AG04450 (cell line): ENCODE data around the gene GPR149. TPM values are rescaled to one million over a fixed set of nuclear protein-coding genes. Genes with fewer than 3 reads are reported as not detected.

Source experiments
- CTCF ChIA-PET: fragments of 300-600, 350-600 bp; formaldehyde crosslinking; extraction: SDS; loops from one replicate; lab custom pipeline; 2022; ENCODE audit warnings: antibody characterized with exemption, inconsistent platforms; lab: Charles Lee
- POLR2A ChIA-PET: fragments of 350-600 bp; formaldehyde crosslinking; extraction: SDS; loops from one replicate; lab custom pipeline; 2021; ENCODE audit warnings: antibody characterized with exemption, inconsistent platforms; lab: Yijun Ruan, JAX
- DNase-seq: peaks from one replicate; pipeline ENCODE4 v3.0.0-alpha.2; 2011; ENCODE audit warnings: low read depth, low spot score
- H3K27ac ChIP-seq: one replicate; pipeline ENCODE4 v1.5.1; 2012; ENCODE audit warnings: low read depth, low read length, control low read depth
- H3K27me3 ChIP-seq: one replicate; pipeline ENCODE4 v1.6.0; 2012; ENCODE audit warnings: low read length; ENCODE audit not compliant: control insufficient read depth, insufficient read depth
- H3K4me3 ChIP-seq: 2 replicates; pipeline ENCODE4 v1.5.1; 2011; ENCODE audit warnings: mild to moderate bottlenecking, low read depth, low read length, control low read depth
- H3K9me3 ChIP-seq: 2 replicates; pipeline ENCODE4 v1.5.1; 2012; ENCODE audit warnings: low read length; ENCODE audit not compliant: control insufficient read depth, insufficient read depth
- polyA plus RNA-seq: library from polyadenylated mRNA; depleted of rRNA; stranded (reverse); fragments of >200 nt; gene quantifications from 2 replicates; pipeline ENCODE4 v1.2.3, GENCODE V29; 2011
- TF ChIP-seq, protein P1 (sequence below): IDR thresholded peaks from 2 replicates; pipeline ENCODE4 v1.5.1; 2011; ENCODE audit warnings: low read depth, low read length, control low read depth, inconsistent platforms

The GPR149 gene
- polyA plus RNA-seq, 1 experiment = not detected

DNA sequence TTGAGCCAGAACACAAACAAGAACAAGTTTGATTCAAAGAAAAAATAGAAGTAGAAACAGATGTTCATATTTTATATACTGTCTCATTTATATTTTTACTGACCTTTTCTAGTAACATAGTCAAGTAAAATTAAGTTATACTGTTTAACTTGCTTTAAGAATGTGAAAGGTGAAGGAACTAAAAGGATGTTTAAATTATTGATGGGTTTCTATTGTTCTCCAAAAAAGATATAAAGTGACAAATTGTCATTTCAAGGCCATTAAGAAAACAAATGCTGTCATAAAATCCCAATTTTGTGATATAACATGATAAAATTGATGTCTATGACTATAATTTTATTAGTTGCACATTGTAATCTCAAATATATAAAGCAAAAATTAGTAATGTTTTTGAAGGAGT, 7.3 kb downstream of the GPR149 start:
- peaks cover 4% of the 10 kb centered on the region for H3K27me3 ChIP-seq
- H3K27ac ChIP-seq = no peak overlapping the region
- ChIA-PET CTCF (no interaction called here), POLR2A (no interaction called here)
- no peaks in the 10 kb centered on the region for H3K9me3 ChIP-seq
- TF ChIP-seq, protein P1, sequence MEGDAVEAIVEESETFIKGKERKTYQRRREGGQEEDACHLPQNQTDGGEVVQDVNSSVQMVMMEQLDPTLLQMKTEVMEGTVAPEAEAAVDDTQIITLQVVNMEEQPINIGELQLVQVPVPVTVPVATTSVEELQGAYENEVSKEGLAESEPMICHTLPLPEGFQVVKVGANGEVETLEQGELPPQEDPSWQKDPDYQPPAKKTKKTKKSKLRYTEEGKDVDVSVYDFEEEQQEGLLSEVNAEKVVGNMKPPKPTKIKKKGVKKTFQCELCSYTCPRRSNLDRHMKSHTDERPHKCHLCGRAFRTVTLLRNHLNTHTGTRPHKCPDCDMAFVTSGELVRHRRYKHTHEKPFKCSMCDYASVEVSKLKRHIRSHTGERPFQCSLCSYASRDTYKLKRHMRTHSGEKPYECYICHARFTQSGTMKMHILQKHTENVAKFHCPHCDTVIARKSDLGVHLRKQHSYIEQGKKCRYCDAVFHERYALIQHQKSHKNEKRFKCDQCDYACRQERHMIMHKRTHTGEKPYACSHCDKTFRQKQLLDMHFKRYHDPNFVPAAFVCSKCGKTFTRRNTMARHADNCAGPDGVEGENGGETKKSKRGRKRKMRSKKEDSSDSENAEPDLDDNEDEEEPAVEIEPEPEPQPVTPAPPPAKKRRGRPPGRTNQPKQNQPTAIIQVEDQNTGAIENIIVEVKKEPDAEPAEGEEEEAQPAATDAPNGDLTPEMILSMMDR = no peak
- H3K4me3 ChIP-seq = no peak overlapping the region
- no peak for DNase-seq

DNA sequence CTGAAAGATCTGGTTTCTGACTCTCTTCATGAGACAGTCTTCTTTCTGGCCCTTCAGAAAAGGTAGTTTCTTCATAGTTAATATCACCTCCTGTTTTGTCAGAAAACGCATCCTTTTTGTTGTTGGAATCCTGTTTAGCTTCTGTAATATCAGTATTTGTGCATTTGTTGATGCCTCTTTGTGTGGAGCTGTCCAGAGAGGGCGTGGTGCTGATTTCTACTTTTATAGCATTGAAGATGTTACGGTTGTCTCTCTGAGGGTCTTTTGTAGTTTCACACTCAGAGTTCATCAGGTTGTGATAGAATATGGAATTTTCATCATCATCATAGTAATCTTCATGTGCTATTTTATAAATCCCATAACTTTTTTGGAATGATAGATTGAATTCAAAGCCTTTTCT, 8.9 kb downstream of the GPR149 start:
- TF ChIP-seq, protein P1 = no peak
- no peak for DNase-seq
- H3K27me3 ChIP-seq = no peaks in the 10 kb centered on the region
- H3K4me3 ChIP-seq = no peak overlapping the region
- ChIA-PET CTCF (interaction anchor here (1.1 kb wide), 1 partner anchor 931 kb away, joined by 4 read pairs; no protein-coding TSS in a partner anchor), POLR2A (no interaction called here)
- H3K9me3 ChIP-seq = no peaks in the 10 kb centered on the region
- no peak overlapping the region for H3K27ac ChIP-seq

DNA sequence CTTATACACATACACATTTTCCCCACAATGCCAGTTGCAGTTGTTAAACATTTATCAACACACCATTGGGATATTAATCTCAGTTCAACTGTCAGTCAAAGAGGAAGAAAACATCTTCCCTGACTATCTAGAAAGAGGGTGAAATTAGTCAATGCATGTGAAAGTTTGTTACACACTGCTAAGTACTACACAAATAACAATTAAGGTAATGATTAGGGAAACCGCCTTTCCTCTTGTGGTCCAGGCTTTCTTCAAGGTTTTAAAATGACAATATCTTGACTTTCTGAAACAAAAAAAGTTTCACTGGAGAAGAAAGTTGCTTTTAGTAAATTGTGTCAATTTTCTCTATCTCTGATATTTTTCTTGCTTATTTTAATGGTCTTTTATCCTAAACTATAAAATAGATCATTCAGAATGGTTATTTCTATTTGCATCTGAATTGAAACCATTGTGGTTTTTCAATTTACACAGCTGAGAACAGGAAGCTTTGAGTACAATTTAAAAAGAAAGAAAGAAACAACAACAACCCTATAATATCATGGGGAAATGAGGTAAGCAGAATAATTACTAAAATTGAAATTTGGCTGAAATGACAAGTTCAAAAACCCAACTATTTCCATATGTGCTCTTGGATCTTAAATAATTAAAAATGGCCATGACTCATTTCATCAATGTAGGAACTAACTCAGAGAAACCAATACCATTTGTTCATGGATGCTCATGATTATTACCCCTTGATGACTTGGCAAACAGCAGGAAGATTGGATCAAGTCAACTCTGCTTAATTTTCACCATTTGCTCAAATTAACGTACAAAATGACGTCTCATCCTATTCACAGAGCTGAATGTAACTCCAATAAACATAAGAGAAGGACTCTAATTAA, 31.7 kb downstream of the GPR149 start:
- DNase-seq = no peak
- H3K27me3 ChIP-seq = no peaks in the 10 kb centered on the region
- TF ChIP-seq, protein P1 = no peak
- H3K27ac ChIP-seq = no peak overlapping the region
- no peak overlapping the region for H3K4me3 ChIP-seq
- CTCF ChIA-PET = interaction anchor here (0.6 kb wide), 1 partner anchor 146 kb away, joined by 3 read pairs; no protein-coding TSS in a partner anchor
- H3K9me3 ChIP-seq = no peaks in the 10 kb centered on the region
- POLR2A ChIA-PET = no interaction called here

DNA sequence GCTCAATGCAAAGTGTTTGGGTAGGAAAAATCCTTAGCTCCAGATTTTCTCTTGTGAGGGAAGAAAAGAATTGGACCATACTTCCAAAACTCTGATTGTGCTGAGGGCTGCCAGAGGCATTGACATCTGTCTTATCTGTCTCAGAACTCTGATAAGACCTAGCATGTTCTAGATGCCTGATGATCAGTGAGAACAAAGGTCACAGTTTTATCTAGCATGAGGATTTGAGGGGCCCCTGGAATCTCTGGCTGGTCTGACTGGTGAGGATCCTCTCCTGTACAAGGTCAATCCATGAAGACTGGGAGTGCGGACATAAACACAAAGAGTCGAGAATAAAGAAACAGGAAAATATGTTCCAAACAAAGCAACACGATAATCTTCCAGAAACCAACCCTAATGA, 40.1 kb downstream of the GPR149 start:
- DNase-seq = no peak

DNA sequence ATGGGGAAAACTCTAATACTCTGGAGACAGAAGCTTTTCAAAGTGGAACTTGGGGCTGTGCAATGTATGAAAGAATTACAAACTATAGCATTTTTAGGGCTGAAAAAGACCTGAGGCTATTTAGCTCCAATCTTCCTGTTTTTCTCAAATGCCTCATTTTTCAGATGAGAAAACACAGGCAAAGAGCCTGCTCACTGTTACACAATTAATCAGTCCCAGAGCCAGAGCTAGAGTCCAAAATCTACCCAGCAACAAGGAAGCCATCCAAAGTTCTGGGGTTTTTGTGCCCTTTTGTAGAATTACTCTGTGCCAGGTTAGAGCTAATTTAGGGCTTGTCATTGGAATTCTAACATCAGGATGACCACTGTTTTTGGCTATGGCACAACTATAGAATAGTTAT, 45.5 kb downstream of the GPR149 start:
- POLR2A ChIA-PET = no interaction called here
- Histone ChIP-seq H3K27ac (no peak overlapping the region), H3K27me3 (no peaks in the 10 kb centered on the region), H3K9me3 (no peaks in the 10 kb centered on the region), H3K4me3 (no peak overlapping the region)
- TF ChIP-seq, protein P1 = no peak
- no peak for DNase-seq
- CTCF ChIA-PET = no interaction called here

More for the DNA sequence above, 40.1 kb downstream of the GPR149 start:
- TF ChIP-seq, protein P1 = no peak
- H3K27me3 ChIP-seq = no peaks in the 10 kb centered on the region
- no peak overlapping the region for H3K27ac ChIP-seq
- no peak overlapping the region for H3K4me3 ChIP-seq
- no peaks in the 10 kb centered on the region for H3K9me3 ChIP-seq
- CTCF ChIA-PET = no interaction called here
- POLR2A ChIA-PET = no interaction called here
